ENCODE data around the gene KCNK1. TPM values are rescaled to one million over a fixed set of nuclear protein-coding genes. Genes with fewer than 3 reads are reported as not detected.

Gene KCNK1
- total RNA-seq, 6 experiments from 2014 or later = not detected

DNA sequence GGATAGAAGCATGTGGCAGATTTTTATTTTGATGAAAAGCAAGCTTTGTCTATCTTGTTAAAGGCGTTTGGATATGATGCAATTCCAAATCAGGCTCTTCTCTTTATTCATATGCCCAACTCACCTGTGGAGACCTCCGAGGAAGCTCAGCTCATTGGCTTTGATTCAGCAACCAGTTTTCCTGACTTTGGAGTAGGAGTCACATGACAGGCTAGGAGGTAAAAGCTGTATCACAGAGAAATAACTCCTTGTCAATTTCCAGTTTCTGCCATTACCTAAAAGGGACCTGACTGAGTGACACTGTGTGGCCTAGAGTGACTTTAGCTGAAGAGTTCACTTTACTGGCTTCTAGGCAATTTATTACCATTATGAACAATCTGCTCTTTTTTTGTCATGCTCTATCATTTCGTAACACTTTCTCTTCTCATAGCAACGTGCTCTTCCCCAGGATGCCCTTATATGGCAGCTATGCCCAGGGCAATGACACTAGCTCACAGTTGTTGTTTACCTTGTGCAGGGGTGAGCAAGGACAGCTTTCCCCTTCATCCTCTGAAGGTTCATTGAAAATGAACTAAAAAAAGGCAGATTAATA, 107.2 kb downstream of the KCNK1 start:
- no peak overlapping the region for H3K4me3 Mint-ChIP-seq
- no peak overlapping the region for H3K27ac Mint-ChIP-seq
- TF ChIP-seq, protein P1, sequence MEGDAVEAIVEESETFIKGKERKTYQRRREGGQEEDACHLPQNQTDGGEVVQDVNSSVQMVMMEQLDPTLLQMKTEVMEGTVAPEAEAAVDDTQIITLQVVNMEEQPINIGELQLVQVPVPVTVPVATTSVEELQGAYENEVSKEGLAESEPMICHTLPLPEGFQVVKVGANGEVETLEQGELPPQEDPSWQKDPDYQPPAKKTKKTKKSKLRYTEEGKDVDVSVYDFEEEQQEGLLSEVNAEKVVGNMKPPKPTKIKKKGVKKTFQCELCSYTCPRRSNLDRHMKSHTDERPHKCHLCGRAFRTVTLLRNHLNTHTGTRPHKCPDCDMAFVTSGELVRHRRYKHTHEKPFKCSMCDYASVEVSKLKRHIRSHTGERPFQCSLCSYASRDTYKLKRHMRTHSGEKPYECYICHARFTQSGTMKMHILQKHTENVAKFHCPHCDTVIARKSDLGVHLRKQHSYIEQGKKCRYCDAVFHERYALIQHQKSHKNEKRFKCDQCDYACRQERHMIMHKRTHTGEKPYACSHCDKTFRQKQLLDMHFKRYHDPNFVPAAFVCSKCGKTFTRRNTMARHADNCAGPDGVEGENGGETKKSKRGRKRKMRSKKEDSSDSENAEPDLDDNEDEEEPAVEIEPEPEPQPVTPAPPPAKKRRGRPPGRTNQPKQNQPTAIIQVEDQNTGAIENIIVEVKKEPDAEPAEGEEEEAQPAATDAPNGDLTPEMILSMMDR (IDR thresholded peaks at IDR 0.05) = no peak
- H3K4me1 Mint-ChIP-seq (ENCODE audit: low read depth) = no peaks in the 10 kb centered on the region
- DNase-seq = no peak
- peaks cover 75% of the 10 kb centered on the region for H3K9me3 Mint-ChIP-seq
- H3K36me3 Mint-ChIP-seq (ENCODE audit: low read depth) = no peaks in the 10 kb centered on the region; the same call in 1 of the 2 replicates
- H3K27me3 Mint-ChIP-seq (ENCODE audit: insufficient read depth) = peaks cover 3% of the 10 kb centered on the region

Small RNA genes within 50 kb of the gene (microRNA-seq; reads per million reads assigned to microRNA genes)
- not detected for gene MIR4427
